ENCODE results near the gene ZNF778. TPM values are rescaled to one million over a fixed set of nuclear protein-coding genes. Genes with fewer than 3 reads are reported as not detected.

Gene ZNF778
- total and polyA plus RNA-seq, 2 of the 13 experiments (the other 11 are each of a cell fraction or from before 2014, with no cell fraction given), result 3.8 to 7.2 TPM

DNA sequence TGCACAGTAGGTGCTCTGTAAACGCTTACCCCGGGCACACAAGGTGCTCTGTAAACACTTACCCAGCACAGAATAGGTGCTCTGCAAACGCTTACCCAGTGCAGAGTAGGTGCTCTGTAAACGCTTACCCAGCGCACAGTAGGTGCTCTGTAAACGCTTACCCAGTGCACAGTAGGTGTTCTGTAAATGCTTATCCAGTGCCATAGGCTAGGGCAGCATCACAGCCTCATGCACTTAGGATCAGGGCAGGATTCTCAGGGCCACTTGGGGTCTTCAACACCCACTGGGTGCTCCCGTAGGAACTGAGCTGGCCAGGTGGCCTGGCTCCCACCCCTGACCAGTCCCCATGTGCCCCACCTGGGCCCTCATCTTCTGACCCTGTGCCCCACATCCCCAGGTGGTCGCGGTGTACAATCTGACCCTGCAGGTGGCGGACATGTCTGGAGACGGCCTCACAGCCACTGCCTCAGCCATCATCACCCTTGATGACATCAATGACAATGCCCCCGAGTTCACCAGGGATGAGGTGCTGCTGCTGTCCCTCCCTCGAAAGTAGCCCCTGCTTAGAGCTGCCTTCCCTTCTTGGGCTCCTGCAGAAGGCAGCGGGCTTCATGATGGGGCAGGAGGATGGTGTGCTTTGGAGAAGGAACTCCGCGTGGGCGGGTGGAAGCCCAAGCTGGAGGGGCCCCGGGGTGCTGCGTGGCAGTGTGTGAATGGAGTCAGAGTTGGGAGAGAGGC is 30.3 kb upstream of the ZNF778 start (continued):
- no peak for TF ChIP-seq ZNF337 (CRISPR knock-in tag; IDR thresholded peaks at IDR 0.05; ENCODE audit: borderline replicate concordance, low read depth)
- TF ChIP-seq ZNF343 (CRISPR knock-in tag; IDR thresholded peaks at IDR 0.05), result 0 out of 2 replicates have a peak, but pooled peaks have one; percentile 40
- TF ChIP-seq RFX3 (CRISPR knock-in tag; IDR thresholded peaks at IDR 0.05), result no peak
- no peak for TF ChIP-seq RFX1 (IDR thresholded peaks at IDR 0.05)
- TF ChIP-seq ZNF512 (CRISPR knock-in tag; IDR thresholded peaks at IDR 0.05), result no peak
- 0 out of 2 replicates have a peak, but pooled peaks have one; percentile 30 for TF ChIP-seq GTF3A (CRISPR knock-in tag; conservative IDR thresholded peaks at IDR 0.05)
- TF ChIP-seq ZBTB25 (CRISPR knock-in tag; IDR thresholded peaks at IDR 0.05), result no peak
- peak; percentile 50; the same call in 1 of the 2 replicates for TF ChIP-seq ARHGAP35 (CRISPR knock-in tag; IDR thresholded peaks at IDR 0.05; ENCODE audit: borderline replicate concordance)
- TF ChIP-seq DR1 (CRISPR knock-in tag; IDR thresholded peaks at IDR 0.05), result no peak
- TF ChIP-seq ZMYM3 (CRISPR knock-in tag; IDR thresholded peaks at IDR 0.05), result peak; percentile 80; the same call in 1 of the 2 replicates
- no peak for TF ChIP-seq JDP2 (CRISPR knock-in tag; IDR thresholded peaks at IDR 0.05; ENCODE audit: borderline replicate concordance)
- TF ChIP-seq ZNF768 (CRISPR knock-in tag; IDR thresholded peaks at IDR 0.05), result 0 out of 2 replicates have a peak, but pooled peaks have one; percentile 23
- TF ChIP-seq ZNF777 (CRISPR knock-in tag; IDR thresholded peaks at IDR 0.05), result no peak
- TF ChIP-seq ZSCAN30 (CRISPR knock-in tag; IDR thresholded peaks at IDR 0.05), result no peak
- no peak for TF ChIP-seq CERS6 (CRISPR knock-in tag; IDR thresholded peaks at IDR 0.05)
- no peak for TF ChIP-seq ZNF264 (CRISPR knock-in tag; IDR thresholded peaks at IDR 0.05)
- no peak for TF ChIP-seq ZNF784 (CRISPR knock-in tag; IDR thresholded peaks at IDR 0.05; ENCODE audit: borderline replicate concordance)
- TF ChIP-seq POGK (CRISPR knock-in tag; conservative IDR thresholded peaks at IDR 0.05), result no peak
- TF ChIP-seq RNF2 (conservative IDR thresholded peaks at IDR 0.05; ENCODE audit: low read depth), result no peak
- TF ChIP-seq, protein P1, sequence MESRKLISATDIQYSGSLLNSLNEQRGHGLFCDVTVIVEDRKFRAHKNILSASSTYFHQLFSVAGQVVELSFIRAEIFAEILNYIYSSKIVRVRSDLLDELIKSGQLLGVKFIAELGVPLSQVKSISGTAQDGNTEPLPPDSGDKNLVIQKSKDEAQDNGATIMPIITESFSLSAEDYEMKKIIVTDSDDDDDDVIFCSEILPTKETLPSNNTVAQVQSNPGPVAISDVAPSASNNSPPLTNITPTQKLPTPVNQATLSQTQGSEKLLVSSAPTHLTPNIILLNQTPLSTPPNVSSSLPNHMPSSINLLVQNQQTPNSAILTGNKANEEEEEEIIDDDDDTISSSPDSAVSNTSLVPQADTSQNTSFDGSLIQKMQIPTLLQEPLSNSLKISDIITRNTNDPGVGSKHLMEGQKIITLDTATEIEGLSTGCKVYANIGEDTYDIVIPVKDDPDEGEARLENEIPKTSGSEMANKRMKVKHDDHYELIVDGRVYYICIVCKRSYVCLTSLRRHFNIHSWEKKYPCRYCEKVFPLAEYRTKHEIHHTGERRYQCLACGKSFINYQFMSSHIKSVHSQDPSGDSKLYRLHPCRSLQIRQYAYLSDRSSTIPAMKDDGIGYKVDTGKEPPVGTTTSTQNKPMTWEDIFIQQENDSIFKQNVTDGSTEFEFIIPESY (CRISPR knock-in tag; IDR thresholded peaks at IDR 0.05), result peak; percentile 75
- TF ChIP-seq ZNF678 (CRISPR knock-in tag; IDR thresholded peaks at IDR 0.05), result no peak
- no peak for TF ChIP-seq ATM (IDR thresholded peaks at IDR 0.05; ENCODE audit: borderline replicate concordance)

Measured in HepG2 (cell line).